GM12891 (cell line): Measurements from ENCODE around the gene KIAA1958.

Experiments
- PAX5 ChIP-seq: IDR thresholded peaks from 2 replicates; pipeline ENCODE4 v1.6.1; 2011; ENCODE audit warnings: low read length, moderate library complexity, mild to moderate bottlenecking; ENCODE audit not compliant: insufficient read depth, severe bottlenecking
- POLR2A ChIP-seq: IDR thresholded peaks from 2 replicates; pipeline ENCODE4 v1.6.1; 2011; ENCODE audit warnings: low read depth, low read length, control low read depth
- POLR2AphosphoS5 ChIP-seq: IDR thresholded peaks from 2 replicates; pipeline ENCODE4 v1.6.1; 2011; ENCODE audit warnings: low read depth, low read length, control low read depth
- POU2F2 ChIP-seq: IDR thresholded peaks from 2 replicates; pipeline ENCODE4 v1.6.1; 2011; ENCODE audit warnings: low read depth, mild to moderate bottlenecking, control low read depth, low read length, moderate library complexity
- SPI1 ChIP-seq: IDR thresholded peaks from 2 replicates; pipeline ENCODE4 v1.6.1; 2011; ENCODE audit warnings: low read depth, low read length, control low read depth
- TAF1 ChIP-seq: IDR thresholded peaks from 2 replicates; pipeline ENCODE4 v1.6.1; 2011; ENCODE audit warnings: low read depth, low read length, control low read depth

GRCh38 chr9:112623198-112623597, 136.6 kb downstream of the KIAA1958 start:
- TF ChIP-seq POLR2AphosphoS5, result no peak
- no peak for TF ChIP-seq SPI1
- TF ChIP-seq TAF1, result no peak
- no peak for TF ChIP-seq POLR2A
- TF ChIP-seq PAX5, result no peak
- no peak for TF ChIP-seq POU2F2
